Measurements from ENCODE around the gene FAM200A.
A peak's percentile ranks its signal among the peaks of the same experiment; 100 is the strongest.
"Not testable (repeated sequence)": the region's sequence is repeated elsewhere in the genome, so short reads cannot be mapped to it uniquely, and the experiment has no call there.

The FAM200A gene

GRCh38 chr7:99504281-99504602, 47.7 kb downstream of the FAM200A start:
- no peak for DNase-seq (ENCODE audit: low read depth)

DNA sequence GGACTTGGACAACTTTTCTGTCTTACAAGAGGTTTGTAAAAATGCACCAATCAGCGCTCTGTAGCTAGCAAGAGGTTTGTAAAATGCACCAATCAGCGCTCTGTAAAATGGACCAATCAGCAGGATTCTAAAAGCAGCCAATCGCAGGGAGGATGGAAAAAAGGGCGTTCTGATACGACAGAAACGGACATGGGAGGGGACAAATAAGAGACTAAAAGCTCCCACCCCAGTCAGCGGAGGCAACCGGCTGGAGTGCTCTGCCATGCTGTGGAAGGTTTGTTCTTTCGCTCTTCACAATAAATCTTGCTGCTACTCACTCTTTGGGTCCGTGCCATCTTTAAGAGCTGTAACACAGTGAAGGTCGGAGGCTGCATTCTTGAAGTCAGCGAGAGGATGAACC, 50.7 kb downstream of the FAM200A start:
- DNase-seq (ENCODE audit: low read depth), result not testable (repeated sequence)

DNA sequence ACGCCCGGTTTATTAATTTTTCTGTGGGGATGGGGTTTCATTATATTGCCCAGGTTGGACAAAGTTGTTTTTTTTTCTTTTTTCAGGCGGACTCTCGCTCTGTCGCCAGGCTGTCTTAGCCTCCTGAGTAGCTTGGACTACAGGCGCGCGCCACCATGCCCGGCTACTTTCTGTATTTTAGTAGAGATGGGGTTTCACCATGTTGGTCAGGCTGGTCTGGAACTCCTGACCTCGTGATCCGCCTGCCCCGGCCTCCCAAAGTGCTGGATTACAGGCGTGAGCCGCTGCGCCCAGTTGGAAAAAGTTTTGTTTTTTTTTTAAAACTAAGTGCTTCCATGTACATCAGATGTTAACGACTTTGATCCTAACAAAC, 51.3 kb downstream of the FAM200A start:
- no peak for DNase-seq (ENCODE audit: low read depth)

GRCh38 chr7:99499721-99500636, 51.9 kb downstream of the FAM200A start, which contains the start of gene ZNF394:
TSS of gene ZNF394 (minus strand) at chr7:99500281. CDS start at chr7:99500093, 188 bp downstream.
- DNase-seq (ENCODE audit: low read depth), result peak; percentile 78

DNA sequence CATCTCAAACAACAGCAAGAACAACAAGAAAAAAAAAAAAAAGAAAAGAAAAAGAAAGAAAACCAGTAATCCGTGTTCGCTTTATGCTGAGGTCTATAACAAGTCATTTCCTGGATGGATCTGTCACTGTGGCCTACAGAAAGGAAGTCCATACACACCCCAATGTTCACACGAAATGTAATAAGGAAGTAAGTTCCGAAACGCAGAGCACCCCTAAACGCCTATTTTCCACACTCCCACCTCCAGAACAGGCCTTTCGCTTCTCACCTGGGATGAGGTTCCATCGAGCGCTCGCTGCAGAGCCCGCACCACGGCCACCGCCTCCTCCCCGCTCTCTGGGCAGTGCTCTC, 52.6 kb downstream of the FAM200A start:
- DNase-seq (ENCODE audit: low read depth), result no peak

DNA sequence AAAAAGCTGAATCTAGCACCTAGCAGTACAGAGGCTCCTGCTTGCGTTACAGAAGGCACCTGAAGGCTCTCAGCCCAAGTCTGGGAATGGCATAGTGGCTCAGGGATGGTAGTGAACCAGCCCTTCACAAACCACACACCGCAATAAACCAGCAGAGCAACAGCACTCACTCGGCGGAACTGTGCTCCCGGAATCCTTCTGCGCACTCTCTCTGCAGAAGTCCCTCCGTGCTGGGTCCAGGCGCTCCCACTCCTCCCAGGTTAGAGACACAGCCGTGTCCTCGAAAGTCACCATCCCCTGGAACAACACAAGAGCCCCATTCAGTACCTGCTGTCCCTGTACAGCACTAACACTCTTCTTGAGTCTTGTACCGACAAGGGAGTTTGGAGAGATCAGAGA, 53.4 kb downstream of the FAM200A start:
- no peak for DNase-seq (ENCODE audit: low read depth)

- DNase-seq (ENCODE audit: low read depth), result no peak
Observed at GRCh38 chr7:99497766-99498545, 54.0 kb downstream of the FAM200A start.
